Brain microvascular endothelial cell (primary cell): ENCODE results near the gene ZNF132.
"Not testable (repeated sequence)": the region's sequence is repeated elsewhere in the genome, so short reads cannot be mapped to it uniquely, and the experiment has no call there.

Experiments
- DNase-seq: peaks from one replicate; pipeline ENCODE4 v3.0.0-alpha.2; 2020
- H3K27ac ChIP-seq: fragments of 250-450 bp; sonication (Bioruptor Pico); 2 replicates; pipeline ENCODE4 v1.5.1; 2020; ENCODE audit warnings: mild to moderate bottlenecking, moderate library complexity
- H3K27me3 ChIP-seq: fragments of 250-450 bp; sonication (Bioruptor Pico); replicated peaks from 2 replicates; pipeline ENCODE4 v1.5.1; 2020; ENCODE audit warnings: mild to moderate bottlenecking
- H3K36me3 ChIP-seq: fragments of 250-450 bp; sonication (Bioruptor Pico); replicated peaks from 2 replicates; pipeline ENCODE4 v1.5.1; 2020; ENCODE audit warnings: mild to moderate bottlenecking
- H3K4me3 ChIP-seq: 2 replicates; pipeline ENCODE4 v1.5.1; 2011; ENCODE audit warnings: low read depth, mild to moderate bottlenecking, control low read depth, low read length, moderate library complexity
- in situ Hi-C: cut with HindIII; loops from 2 replicates; pipeline ENCODE4 v1.10.0; 2017; ENCODE audit warnings: low sequenced_read_pairs, low pct_ligation_motif_present
- TF ChIP-seq, protein P1 (sequence below): IDR thresholded peaks from 2 replicates; pipeline ENCODE4 v1.5.1; 2011; ENCODE audit warnings: low read depth, mild to moderate bottlenecking, moderate library complexity, low read length, control low read depth, inconsistent platforms; ENCODE audit errors: missing control alignments

ZNF132 gene

DNA sequence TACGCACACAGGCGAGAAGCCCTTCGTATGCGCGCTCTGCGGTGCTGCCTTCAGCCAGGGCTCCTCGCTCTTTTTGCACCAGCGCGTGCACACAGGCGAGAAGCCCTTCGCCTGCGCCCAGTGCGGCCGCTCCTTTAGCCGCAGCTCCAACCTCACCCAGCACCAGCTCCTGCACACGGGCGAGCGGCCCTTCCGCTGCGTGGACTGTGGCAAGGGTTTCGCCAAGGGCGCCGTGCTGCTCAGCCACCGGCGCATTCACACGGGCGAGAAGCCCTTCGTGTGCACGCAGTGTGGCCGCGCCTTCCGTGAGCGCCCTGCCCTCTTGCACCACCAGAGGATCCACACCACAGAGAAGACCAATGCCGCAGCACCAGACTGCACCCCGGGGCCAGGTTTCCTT, 16.2 kb upstream of the ZNF132 start:
- H3K4me3 ChIP-seq = no peak overlapping the region
- H3K36me3 ChIP-seq = peaks cover 13% of the 10 kb centered on the region
- H3K27ac ChIP-seq = no peak overlapping the region
- TF ChIP-seq, protein P1, sequence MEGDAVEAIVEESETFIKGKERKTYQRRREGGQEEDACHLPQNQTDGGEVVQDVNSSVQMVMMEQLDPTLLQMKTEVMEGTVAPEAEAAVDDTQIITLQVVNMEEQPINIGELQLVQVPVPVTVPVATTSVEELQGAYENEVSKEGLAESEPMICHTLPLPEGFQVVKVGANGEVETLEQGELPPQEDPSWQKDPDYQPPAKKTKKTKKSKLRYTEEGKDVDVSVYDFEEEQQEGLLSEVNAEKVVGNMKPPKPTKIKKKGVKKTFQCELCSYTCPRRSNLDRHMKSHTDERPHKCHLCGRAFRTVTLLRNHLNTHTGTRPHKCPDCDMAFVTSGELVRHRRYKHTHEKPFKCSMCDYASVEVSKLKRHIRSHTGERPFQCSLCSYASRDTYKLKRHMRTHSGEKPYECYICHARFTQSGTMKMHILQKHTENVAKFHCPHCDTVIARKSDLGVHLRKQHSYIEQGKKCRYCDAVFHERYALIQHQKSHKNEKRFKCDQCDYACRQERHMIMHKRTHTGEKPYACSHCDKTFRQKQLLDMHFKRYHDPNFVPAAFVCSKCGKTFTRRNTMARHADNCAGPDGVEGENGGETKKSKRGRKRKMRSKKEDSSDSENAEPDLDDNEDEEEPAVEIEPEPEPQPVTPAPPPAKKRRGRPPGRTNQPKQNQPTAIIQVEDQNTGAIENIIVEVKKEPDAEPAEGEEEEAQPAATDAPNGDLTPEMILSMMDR = no peak
- in situ Hi-C loops = no loop called here
- H3K27me3 ChIP-seq = no peaks in the 10 kb centered on the region
- DNase-seq = no peak

- TF ChIP-seq, protein P1 = no peak
- Histone ChIP-seq H3K27me3 (no peaks in the 10 kb centered on the region), H3K36me3 (peaks cover 13% of the 10 kb centered on the region), H3K27ac (no peak overlapping the region), H3K4me3 (no peak overlapping the region)
- in situ Hi-C loops = no loop called here
- DNase-seq = no peak
Measured at GRCh38 chr19:58455306-58455705, 15.4 kb upstream of the ZNF132 start.

- Histone ChIP-seq H3K4me3 (no peak overlapping the region), H3K27ac (no peak overlapping the region), H3K36me3 (peaks cover 13% of the 10 kb centered on the region), H3K27me3 (no peaks in the 10 kb centered on the region)
- TF ChIP-seq, protein P1 = no peak
- in situ Hi-C loops = no loop called here
- DNase-seq = no peak
Measured at GRCh38 chr19:58453743-58454142, 13.8 kb upstream of the ZNF132 start.

DNA sequence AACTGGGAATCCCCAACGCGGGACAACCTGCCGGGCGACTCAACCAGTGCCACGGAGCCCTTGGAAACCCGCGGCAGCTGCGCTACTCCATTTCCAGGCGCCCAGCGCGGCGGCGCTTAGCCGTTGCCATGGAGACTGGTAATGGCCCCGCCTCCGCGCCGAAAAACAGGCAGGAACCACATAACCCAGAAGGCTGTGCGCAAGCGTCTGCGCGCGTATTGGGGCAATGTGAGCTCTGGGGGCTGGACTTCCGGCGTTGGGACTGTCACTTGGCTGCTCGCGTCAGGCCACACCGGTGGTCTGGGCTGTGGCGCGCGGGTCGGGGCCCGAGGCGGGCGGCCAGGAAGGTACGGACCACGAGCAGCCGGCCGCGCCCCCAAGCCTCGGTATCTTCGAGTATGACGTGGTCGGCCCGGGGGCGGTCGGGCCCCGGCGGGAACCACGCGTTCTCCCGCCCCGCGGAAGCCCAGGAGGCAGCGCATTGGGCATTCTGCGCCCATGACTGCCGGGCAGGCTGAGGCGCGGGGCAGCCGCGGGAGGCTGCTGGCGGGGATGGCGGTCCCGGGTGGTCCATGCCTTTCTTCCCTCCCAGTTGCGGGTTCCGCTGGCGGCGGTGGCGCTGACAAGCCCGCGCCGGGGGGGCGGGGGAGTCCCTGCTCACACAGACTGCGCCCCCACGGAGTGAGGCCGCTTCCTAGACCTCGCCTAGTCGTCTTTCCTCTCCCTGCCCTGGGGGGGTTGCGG, 11.6 kb upstream of the ZNF132 start, which contains the start of gene ZNF324B:
ZNF324B (plus strand) TSS at position 265 of the 744 bp plus-strand sequence. CDS start 2,080 bp downstream, outside the sequence.
- Histone ChIP-seq H3K4me3 (peak within 1 kb of the TSS; percentile 74), H3K36me3 (peaks cover 6% of the 10 kb centered on the region), H3K27ac (no peak within 1 kb of the TSS), H3K27me3 (no peaks in the 10 kb centered on the region)
- TF ChIP-seq, protein P1 = no peak
- peak; percentile 95 for DNase-seq
- in situ Hi-C loops = no loop called here

- Histone ChIP-seq H3K4me3 (peak overlapping the region; percentile 74), H3K27me3 (no peaks in the 10 kb centered on the region), H3K27ac (no peak overlapping the region), H3K36me3 (no peaks in the 10 kb centered on the region)
- in situ Hi-C loops = no loop called here
- TF ChIP-seq, protein P1 = no peak
- no peak for DNase-seq
Measured at GRCh38 chr19:58450856-58451357, 11.0 kb upstream of the ZNF132 start.

DNA sequence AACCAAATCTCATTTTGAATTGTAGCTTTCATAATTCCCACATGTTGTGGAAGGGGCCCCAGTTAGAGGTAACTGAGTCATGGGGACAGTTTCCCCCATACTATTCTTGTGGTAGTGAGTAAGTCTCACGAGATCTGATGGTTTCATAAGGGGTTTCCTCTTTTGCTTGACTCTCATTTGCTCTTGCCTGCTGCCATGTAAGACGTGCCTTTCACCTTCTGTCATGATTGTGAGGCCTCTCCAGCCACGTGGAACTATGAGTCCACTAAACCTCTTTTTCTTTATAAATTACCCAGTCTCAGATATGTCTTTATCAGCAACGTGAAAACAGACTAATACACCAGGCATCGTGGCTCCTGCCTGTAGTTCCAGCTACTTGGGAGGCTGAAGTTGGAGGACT, 10.0 kb upstream of the ZNF132 start:
- DNase-seq, H3K36me3 ChIP-seq, H3K4me3 ChIP-seq, H3K27ac ChIP-seq, H3K27me3 ChIP-seq, in situ Hi-C loops: not testable (repeated sequence)

DNA sequence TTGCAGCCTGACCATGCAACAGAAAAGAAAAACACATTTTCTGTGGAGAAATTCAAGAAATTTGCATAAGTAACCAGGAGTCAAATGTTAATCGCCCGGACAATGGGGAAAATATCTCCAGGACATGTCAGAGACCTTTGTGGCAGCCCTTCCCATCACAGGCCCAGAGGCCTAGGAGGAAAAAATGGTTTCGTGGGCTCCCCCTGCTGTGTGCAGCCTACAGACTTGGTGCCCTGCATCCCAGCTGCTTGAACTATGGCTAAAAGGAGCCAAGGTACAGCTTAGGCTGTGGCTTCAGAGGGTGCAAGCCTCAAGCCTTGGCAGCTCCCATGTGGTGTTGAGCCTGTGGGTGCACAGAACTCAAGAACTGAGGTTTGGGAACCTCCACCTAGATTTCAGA, 8.9 kb upstream of the ZNF132 start:
- H3K4me3 ChIP-seq, DNase-seq, H3K27me3 ChIP-seq, H3K27ac ChIP-seq, in situ Hi-C loops, H3K36me3 ChIP-seq: not testable (repeated sequence)

- in situ Hi-C loops, H3K4me3 ChIP-seq, DNase-seq, H3K27me3 ChIP-seq, H3K27ac ChIP-seq, H3K36me3 ChIP-seq: not testable (repeated sequence)
Measured at GRCh38 chr19:58442986-58443385, 3.0 kb upstream of the ZNF132 start.
